NCI-H1694 (cell line): ENCODE data around the gene YEATS4.

ENCODE experiments used
- DNase-seq: peaks from one replicate; lab custom pipeline; 2025; lab: John Stamatoyannopoulos, UW

Gene YEATS4

GRCh38 chr12:69392179-69392928 is 32.8 kb downstream of the YEATS4 start:
- DNase-seq = no peak

GRCh38 chr12:69396041-69396440 is 36.5 kb downstream of the YEATS4 start:
- no peak for DNase-seq

- no peak for DNase-seq
Observed at GRCh38 chr12:69396963-69397362, 37.4 kb downstream of the YEATS4 start.

- DNase-seq = no peak
Observed at GRCh38 chr12:69397978-69398377, 38.4 kb downstream of the YEATS4 start.

GRCh38 chr12:69401940-69402339 is 42.4 kb downstream of the YEATS4 start:
- no peak for DNase-seq

- no peak for DNase-seq
Observed at GRCh38 chr12:69404851-69405565, 45.5 kb downstream of the YEATS4 start.

- DNase-seq = no peak
Observed at GRCh38 chr12:69405566-69405865, 46.0 kb downstream of the YEATS4 start.

- DNase-seq = no peak
Observed at GRCh38 chr12:69406217-69406616, 46.7 kb downstream of the YEATS4 start.

- DNase-seq = no peak
Observed at GRCh38 chr12:69410571-69410970, 51.0 kb downstream of the YEATS4 start.

- DNase-seq = no peak
Observed at GRCh38 chr12:69412655-69413054, 53.1 kb downstream of the YEATS4 start.

GRCh38 chr12:69415471-69416275 is 56.1 kb downstream of the YEATS4 start:
- DNase-seq = peak; percentile 2

GRCh38 chr12:69417231-69417630 is 57.7 kb downstream of the YEATS4 start:
- DNase-seq = no peak

GRCh38 chr12:69417741-69418167 is 58.2 kb downstream of the YEATS4 start:
- DNase-seq = no peak

GRCh38 chr12:69419701-69420100 is 60.2 kb downstream of the YEATS4 start:
- no peak for DNase-seq

- DNase-seq = no peak
Observed at GRCh38 chr12:69421548-69421947, 62.0 kb downstream of the YEATS4 start.

GRCh38 chr12:69423037-69423905 is 63.7 kb downstream of the YEATS4 start:
- no peak for DNase-seq

- DNase-seq = no peak
Observed at GRCh38 chr12:69425417-69425816, 65.9 kb downstream of the YEATS4 start.

GRCh38 chr12:69428351-69429073 is 69.0 kb downstream of the YEATS4 start:
- DNase-seq = no peak

GRCh38 chr12:69430942-69431590 is 71.5 kb downstream of the YEATS4 start:
- DNase-seq = no peak

GRCh38 chr12:69431591-69432222 is 72.2 kb downstream of the YEATS4 start:
- no peak for DNase-seq
